Dedifferentiated amniotic fluid mesenchymal stem cell (primary cell): ENCODE data around the gene EEF2K.
A peak's percentile ranks its signal among the peaks of the same experiment; 100 is the strongest.
"Not testable (repeated sequence)": the region's sequence is repeated elsewhere in the genome, so short reads cannot be mapped to it uniquely, and the experiment has no call there.

Experiments
- DNase-seq: peaks from one replicate; pipeline ENCODE4 v3.0.0-alpha.2; 2016; ENCODE audit errors: extremely low spot score

Gene EEF2K

DNA sequence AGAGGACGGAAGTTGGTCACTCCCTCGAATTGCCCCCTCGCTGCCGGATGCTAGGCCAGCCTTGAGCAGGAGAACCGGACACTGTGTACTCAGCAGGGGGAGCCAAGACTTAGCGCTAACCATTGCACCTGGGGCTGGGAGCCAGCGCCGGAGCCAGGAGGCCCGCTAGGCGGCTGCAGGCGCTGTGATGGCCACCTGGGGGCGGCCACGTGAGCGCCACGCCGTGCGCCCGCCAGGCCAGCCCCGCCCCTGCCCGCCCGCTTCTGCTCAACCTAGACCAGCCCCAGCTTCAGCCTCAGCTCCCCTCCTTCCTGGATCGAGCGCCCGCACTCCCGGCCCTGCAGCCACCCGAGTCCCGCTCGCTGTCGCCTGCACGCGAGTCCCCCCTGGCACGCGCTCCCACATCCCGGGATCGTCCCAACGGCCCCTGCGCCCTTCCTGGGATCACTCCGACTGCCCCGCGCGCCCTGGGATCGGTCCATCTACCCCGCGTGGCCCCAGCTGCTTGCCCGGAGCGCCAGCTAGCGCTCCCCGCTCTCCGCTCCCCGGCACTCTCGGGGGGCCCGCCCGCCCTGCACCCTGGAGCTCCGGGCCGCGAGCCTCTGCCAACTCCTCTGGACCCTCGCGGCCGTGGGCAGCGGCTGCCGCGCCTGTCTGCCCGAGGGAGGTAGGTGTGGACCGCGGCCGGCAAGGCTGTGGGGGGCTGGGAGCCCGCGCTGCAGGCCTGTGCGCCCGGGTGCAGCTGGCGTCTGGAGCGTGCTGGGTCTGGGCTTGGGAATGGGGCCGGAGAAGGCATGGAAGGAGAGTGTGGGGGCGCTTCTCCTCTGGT, at the start of gene EEF2K:
EEF2K (plus strand) TSS at position 266 of the 829 bp plus-strand sequence. CDS start 19,452 bp downstream, outside the sequence.
- peak; percentile 89 for DNase-seq

- DNase-seq = no peak
Measured at GRCh38 chr16:22161401-22161800, 44.7 kb upstream of the EEF2K start.

DNA sequence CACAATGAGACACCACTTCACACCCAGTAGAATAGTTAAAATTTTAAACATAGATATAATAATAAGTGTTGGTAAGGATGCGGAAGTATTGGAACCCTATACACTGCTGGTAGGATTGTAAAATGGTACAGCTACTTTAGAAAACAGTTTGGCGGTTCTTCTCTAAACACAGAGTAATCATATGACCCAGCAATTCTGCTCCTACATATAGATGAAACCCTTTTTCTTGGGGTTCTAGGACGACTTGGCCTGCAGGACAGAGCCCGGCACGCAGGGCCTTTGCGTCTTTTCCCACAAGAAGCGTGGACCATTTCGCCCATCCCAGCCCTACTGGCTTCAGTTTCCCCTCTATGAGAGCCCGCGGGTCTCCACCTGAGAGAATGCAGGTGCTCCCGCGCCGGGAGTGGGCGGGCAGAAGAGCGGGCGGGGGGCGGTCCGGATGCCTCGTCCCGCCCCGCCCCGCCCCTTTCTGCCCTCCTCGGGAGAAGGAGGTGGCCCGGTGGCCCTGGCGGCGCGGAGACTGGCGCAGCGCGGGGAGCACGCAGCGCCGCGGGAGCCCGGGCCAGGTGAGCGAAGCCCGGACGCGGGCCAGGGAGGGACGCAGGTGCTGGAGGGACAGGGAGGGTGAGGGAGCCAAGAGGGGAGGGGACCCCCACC, 44.0 kb upstream of the EEF2K start, which contains the start of gene SDR42E2:
SDR42E2 (plus strand) TSS at position 508 of the 657 bp plus-strand sequence. CDS start 3,077 bp downstream, outside the sequence.
- DNase-seq = no peak

GRCh38 chr16:22162656-22163009, 43.4 kb upstream of the EEF2K start:
- DNase-seq = no peak

DNA sequence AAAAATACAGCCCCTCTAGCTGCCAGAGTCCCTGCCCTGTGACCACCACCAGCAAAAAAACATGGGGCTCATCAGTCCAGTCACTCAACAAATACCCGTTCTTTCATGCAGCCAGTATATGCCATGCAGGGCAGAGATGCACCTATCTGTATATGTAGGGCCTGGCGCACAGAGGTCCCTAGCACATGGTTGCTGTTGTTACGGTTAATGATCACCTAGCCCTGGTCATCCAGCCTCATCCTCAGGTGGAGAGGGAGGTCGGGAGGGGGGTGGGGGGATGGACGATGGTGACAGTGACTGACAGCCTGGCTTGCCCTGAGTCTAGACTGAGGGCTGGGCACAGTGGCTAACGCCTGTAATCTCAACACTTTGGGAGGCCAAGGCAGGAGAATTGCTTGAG, 42.3 kb upstream of the EEF2K start:
- DNase-seq = no peak

DNA sequence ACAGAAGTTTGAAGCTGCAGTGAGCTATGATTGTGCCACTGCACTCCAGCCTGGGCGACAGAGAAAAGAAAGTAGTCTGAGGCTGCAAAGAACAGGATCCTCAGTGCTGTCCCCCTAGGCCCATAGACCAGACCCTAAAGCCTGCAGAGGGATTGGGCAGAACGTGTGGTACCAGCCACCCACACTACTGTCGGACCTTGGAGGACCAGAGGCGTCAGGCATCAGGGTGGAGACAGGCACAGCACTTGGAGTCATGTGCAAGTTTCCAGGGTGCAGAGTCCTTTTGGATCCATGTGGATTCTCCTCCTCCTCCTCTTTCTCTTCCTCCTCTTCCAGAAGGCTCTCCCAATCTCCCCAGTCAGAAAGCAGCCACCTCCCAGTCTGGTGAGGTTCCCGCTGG, 41.6 kb upstream of the EEF2K start:
- DNase-seq = no peak

DNA sequence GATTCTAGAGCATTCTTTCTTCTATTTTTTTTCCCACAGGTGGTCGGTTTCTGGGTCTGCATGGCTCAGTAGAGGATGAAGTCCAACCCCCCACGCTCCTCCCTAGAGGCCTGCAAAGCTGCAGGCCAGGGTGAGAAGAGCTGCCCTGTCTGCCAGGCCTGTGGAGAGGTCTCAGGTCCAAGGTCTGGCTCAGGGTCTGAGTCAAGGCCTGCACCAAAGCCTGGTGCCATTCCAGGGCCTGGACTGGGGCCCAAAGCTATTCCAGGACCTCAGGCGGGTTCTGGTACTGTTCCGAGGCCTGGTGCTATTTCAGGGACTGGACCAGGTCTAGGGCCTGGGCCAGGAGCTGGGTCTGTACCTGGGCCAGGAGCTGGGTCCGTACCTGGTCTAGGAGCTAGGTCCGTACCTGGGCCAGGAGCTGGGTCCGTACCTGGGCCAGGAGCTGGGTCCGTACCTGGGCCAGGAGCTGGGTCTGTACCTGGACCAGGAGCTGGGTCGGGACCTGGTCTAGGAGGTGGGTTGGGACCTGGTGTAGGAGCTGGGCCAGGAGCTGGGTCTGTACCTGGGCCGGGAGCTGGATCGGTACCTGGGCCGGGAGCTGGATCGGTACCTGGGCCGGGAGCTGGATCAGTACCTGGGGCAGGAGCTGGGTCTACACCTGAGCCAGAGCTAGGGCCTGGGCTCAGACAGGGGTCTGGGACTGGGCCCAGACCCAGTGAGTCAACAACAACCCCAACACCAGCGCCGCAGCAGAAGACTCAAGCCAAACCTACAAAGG, 40.4 kb upstream of the EEF2K start:
- no peak for DNase-seq

GRCh38 chr16:22171953-22172352, 34.1 kb upstream of the EEF2K start:
- DNase-seq = no peak

DNA sequence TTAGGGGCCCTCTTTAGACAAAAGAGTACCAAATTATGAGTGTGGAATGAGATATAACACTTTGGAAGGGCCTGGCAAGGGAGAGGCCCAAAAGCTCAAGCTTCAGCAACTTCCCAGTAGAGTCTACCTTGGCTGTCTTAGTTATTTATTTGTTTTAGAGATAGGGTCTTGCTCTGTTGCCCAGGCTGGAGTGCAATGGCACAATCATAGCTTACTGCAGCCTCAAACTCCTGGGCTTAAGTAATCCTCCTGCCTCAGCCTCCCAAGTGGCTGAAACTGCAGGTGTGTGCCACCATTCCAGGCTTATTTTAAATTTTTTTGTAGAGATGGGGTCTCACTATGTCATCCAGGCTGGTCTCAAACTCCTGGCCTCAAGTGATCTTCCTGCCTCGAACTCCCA, 33.4 kb upstream of the EEF2K start:
- not testable (repeated sequence) for DNase-seq

DNA sequence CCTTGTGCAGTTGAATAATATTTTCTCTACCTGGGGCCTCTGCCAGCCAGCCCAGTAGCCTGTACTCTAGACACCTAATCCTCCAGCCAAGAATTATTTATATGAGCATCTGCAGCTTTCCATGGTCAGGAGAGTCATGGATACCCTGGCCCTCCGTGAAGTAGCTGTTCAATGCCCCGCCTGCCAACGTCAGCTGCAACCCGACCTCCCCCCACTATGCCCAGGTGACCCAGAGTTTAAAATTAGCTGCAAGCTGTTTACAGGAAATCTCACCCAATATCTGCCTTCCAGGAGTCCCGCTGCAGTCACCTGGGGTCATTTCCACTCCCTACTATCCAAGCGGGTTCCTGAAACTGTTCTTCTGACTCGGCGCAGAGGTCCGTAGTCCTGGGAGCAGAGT, 31.4 kb upstream of the EEF2K start:
- DNase-seq = no peak

DNA sequence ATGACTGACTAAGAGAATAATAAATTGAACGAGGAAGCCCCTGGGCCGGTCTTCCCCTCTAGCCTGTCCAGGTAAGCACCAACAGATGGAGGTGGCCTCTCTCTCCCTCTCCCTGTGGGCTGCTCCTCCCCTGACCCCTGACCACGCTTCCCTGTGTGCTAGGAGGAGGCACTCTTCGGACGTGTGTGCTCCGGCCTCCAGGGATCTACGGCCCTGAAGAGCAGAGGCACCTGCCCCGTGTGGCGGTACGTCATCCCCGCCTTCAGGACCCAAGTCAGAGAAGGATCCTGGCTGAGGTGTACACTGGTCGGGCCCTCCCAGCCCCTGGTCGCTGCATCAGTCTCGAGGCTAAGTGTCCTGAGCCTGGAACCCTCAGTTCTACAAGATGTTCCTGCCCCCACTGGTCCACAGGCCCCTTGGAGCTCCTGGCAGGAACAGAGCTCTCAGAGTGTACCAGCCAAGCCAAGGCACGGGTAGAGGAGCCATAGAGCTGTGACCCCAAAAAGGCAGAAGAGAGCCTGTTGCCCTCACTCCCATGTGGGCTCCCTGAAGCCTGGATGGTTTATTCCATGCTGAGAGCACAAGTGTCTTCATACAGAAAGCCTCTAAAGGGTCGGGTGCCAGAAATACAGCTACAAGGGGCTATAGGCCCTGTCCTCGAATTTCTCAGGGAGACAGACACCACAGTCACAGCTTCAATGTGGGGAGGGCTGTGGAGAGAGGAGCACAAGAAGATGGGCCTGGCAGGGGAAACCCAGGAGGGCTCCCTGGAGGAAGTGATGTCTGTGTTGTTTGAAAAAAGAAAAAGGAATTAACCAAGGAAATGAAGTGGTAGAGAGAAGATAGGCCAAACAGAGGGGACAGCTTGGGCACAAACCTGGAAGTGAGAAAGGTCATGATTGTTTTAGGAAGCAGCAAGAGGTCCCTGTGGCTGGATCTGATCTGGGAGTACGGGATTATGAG, 27.8 kb upstream of the EEF2K start:
- no peak for DNase-seq

DNA sequence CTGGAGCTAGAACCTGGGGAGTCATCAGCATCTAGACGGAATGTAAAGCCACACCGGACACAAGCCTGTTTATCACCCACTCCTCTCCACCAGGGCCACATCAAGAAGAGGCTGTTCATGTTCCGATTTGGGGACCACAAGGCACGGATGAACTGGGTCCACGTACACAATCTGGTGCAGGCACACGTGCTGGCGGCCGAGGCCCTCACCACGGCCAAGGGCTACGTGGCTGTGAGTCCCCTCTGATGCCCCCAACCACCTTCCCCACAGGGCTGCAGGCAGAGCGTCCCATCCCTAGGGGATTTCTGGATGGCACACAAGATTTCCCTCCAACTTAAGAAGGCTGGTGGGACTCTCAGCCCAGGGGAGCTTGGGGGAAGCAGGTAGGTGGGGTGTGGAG, 24.7 kb upstream of the EEF2K start:
- DNase-seq = no peak

GRCh38 chr16:22181843-22182242, 24.2 kb upstream of the EEF2K start:
- no peak for DNase-seq

GRCh38 chr16:22183335-22183734, 22.7 kb upstream of the EEF2K start:
- DNase-seq = no peak

- no peak for DNase-seq
Measured at GRCh38 chr16:22183901-22184614, 22.0 kb upstream of the EEF2K start.

DNA sequence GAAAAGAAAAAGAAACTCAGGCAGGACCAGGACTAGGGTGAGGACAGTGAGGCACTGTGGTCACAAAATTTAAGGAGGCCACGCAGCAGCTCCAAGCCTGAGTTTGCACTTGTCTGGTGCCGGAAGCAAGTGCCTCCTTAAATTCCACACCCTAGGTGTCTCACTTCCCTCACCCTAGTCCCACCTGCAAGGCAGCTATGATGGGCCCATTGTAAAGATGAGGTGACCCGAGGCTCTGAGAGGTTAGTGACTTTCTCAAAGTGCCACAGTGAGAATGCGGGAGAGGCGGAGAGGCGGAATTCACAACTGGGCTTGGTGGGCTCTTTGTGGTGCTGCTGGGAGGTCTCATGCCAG, 21.5 kb upstream of the EEF2K start:
- DNase-seq = no peak

DNA sequence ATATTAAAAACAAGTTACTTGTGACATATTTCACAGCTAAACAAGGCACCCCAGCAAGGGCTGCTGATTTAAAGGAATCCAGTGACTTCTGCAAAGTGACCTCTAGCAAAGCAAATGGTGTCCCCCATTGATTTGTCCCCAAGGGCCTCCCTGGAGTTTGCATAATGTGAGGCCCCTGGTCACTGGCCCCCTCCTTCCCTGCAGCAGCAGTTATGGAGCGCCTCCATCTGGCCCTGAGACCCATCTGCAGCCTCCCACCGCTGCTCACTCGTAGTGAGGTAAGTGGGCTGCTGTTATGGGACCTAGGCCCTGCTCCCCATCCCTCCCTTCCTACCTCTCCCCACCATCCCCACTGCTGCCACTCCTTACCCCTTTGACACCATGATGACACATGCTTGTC, 19.6 kb upstream of the EEF2K start:
- DNase-seq = no peak

- DNase-seq = no peak
Measured at GRCh38 chr16:22188267-22188594, 17.8 kb upstream of the EEF2K start.

- DNase-seq = peak; percentile 90
Measured at GRCh38 chr16:22188595-22189442, 17.3 kb upstream of the EEF2K start.
